ENCODE measurements around the gene TEDC1. TPM values are rescaled to one million over a fixed set of nuclear protein-coding genes. Genes with fewer than 3 reads are reported as not detected.

The TEDC1 gene
- polyA plus RNA-seq, 2 donors: 11.8 to 17.6 TPM

DNA sequence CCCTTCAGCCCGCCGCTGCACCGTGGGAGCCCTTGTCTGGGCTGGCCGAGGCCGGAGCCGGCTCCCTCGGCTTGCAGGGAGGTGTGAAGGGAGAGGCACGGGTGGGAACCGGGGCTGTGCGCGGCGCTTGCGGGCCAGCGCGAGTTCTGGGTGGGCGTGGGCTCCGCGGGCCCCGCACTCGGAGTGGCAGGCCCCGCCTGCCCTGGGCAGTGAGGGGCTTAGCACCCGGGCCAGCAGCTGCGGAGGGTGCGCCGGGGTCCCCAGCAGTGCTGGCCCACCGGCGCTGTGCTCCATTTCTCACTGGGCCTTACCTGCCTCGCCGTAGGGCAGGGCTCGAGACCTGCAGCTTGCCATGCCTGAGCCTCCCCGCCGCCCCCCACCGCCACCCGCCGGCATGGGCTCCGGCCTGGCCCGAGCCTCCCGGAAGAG is 56.7 kb downstream of the TEDC1 start:
- no peaks in the 10 kb centered on the region for H3K9me3 ChIP-seq (ENCODE audit: control insufficient read depth in 2 of 2, insufficient read depth in 1 of 2, low read depth in 1 of 2, low read length in 1 of 2)
- WGBS, 2 donors: 96 to 97% methylated on average over 32 to 38 of the region's 38 CpGs
- H3K4me1 ChIP-seq (ENCODE audit: control insufficient read depth in 2 of 2, insufficient read depth in 2 of 2, low read length in 1 of 2): no peaks in the 10 kb centered on the region
- no peak overlapping the region for H3K27ac ChIP-seq (ENCODE audit: low read depth in 2 of 2, low read length in 1 of 2)
- no peaks in the 10 kb centered on the region for H3K27me3 ChIP-seq (ENCODE audit: control insufficient read depth in 1 of 2, insufficient read depth in 2 of 2, low read length in 2 of 2)
- no peaks in the 10 kb centered on the region for H3K36me3 ChIP-seq (ENCODE audit: control insufficient read depth in 2 of 2, insufficient read depth in 2 of 2, low read length in 1 of 2)
- no peak overlapping the region for H3K4me3 ChIP-seq (ENCODE audit: low read depth in 1 of 2, low read length in 2 of 2)

Other genes with a start within 250 kb of the TEDC1 start
- gene BTBD6, start 242.7 kb upstream of the TEDC1 start, polyA plus RNA-seq: 10 to 100 TPM; 47.5 to 49.8 TPM
- 10 to 100 TPM; 11.1 to 30.2 TPM for gene BRF1, start 190.2 kb upstream of the TEDC1 start, polyA plus RNA-seq
- gene PACS2, start 176.5 kb upstream of the TEDC1 start, polyA plus RNA-seq: 10 to 100 TPM; 17.8 to 39.2 TPM
- under 1 TPM; 0.06 to 0.14 TPM for gene TEX22, start 92.7 kb upstream of the TEDC1 start, polyA plus RNA-seq
- gene MTA1, start 71.4 kb upstream of the TEDC1 start, polyA plus RNA-seq: 10 to 100 TPM; 37.4 to 70.4 TPM
- gene CRIP2, start 16.4 kb upstream of the TEDC1 start, polyA plus RNA-seq: 100 to 1,000 TPM in 1 of 2 donors, 10 to 100 TPM in 1; 99.5 to 145 TPM
- 10 to 100 TPM; 78.0 to 99.3 TPM for gene CRIP1, start 4.4 kb upstream of the TEDC1 start, polyA plus RNA-seq
- 1 to 10 TPM in 1 of 2 donors, under 1 TPM in 1; 0.29 to 1.3 TPM for gene TMEM121, start 35.3 kb downstream of the TEDC1 start, polyA plus RNA-seq

Measured in esophagus (tissue), 2 donors.